Stomach smooth muscle (tissue), 2 donors: ENCODE measurements around the gene BZW2.
"Not testable (repeated sequence)": the region's sequence is repeated elsewhere in the genome, so short reads cannot be mapped to it uniquely, and the experiment has no call there.

ENCODE experiments used
- H3K27ac ChIP-seq: one replicate; pipeline ENCODE4 v1.7.0; 2013; ENCODE audit warnings: mild to moderate bottlenecking, low read length, inconsistent platforms
- H3K27me3 ChIP-seq, 2 donors: one replicate each; pipeline ENCODE4 v1.7.0; 2013; ENCODE audit warnings: low read length in 2 of 2; ENCODE audit not compliant: insufficient read depth in 2 of 2, control insufficient read depth in 1 of 2
- H3K36me3 ChIP-seq, 2 donors: one replicate each; pipeline ENCODE4 v1.7.0; 2013; ENCODE audit warnings: low read length in 2 of 2; ENCODE audit not compliant: control insufficient read depth in 2 of 2, insufficient read depth in 2 of 2
- H3K4me1 ChIP-seq: one replicate; pipeline ENCODE4 v1.7.0; 2013; ENCODE audit warnings: low read length; ENCODE audit not compliant: control insufficient read depth, insufficient read depth
- H3K4me3 ChIP-seq, 2 donors: one replicate each; pipeline ENCODE4 v1.7.0; 2013; ENCODE audit warnings: low read length in 2 of 2
- H3K9ac ChIP-seq, 2 donors: one replicate each; pipeline ENCODE4 v1.7.0; 2013; ENCODE audit warnings: low read length in 2 of 2, mild to moderate bottlenecking in 1 of 2
- H3K9me3 ChIP-seq, 2 donors: one replicate each; pipeline ENCODE4 v1.7.0; 2013; ENCODE audit warnings: low read length in 2 of 2; ENCODE audit not compliant: control insufficient read depth in 2 of 2
- donor health status: healthy.
- donor health status: Pancreatic carcinoma.

Gene BZW2

DNA sequence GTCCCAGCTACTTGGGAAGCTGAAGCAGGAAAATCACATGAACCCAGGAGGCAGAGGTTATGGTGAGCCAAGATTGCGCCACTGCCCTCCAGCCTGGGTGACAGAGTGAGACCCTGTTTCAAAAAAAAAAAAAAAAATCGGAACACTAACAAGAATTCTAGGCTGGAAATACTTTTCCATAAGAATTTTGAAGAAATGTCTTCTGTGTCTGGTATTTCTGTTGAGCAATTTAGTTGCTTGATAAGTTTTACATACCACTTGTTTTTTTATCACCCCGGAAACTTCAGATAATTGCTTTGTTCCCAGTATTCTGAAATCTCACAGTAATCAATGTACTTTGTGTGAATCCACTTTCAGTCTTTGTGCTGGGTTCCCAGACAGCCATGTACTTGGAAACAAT, 25.8 kb downstream of the BZW2 start:
- Histone ChIP-seq H3K4me3 (no peak overlapping the region), H3K9me3 (no peaks in the 10 kb centered on the region), H3K27ac (no peak overlapping the region), H3K27me3 (no peaks in the 10 kb centered on the region), H3K9ac (no peak overlapping the region), H3K4me1 (no peaks in the 10 kb centered on the region), H3K36me3 (peaks cover 5 to 6% of the 10 kb centered on the region in 2 donors)

DNA sequence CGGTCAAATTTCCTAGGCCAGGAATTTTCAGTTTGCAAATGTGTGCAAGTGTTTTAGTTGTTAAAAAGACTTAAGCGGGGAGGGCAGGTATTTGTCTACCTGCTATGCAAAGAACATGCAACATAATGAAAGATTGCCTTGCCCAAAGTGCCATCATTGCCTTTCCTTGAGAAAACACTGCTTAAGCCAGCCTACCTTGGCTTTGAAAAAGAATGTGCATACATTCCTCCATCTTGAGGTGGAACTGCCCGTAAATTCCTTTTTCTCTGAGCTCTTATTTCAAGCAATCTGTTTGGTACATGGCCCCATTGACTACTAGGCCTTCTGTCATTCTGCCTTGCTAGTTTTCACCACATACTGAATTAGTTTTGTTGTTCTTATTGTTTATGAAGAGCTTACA, 29.3 kb downstream of the BZW2 start:
- no peak overlapping the region for H3K27ac ChIP-seq
- no peaks in the 10 kb centered on the region for H3K4me1 ChIP-seq
- H3K4me3 ChIP-seq: no peak overlapping the region
- no peak overlapping the region for H3K9ac ChIP-seq
- H3K36me3 ChIP-seq: peaks cover 5 to 6% of the 10 kb centered on the region in 2 donors
- no peaks in the 10 kb centered on the region for H3K9me3 ChIP-seq
- no peaks in the 10 kb centered on the region for H3K27me3 ChIP-seq

DNA sequence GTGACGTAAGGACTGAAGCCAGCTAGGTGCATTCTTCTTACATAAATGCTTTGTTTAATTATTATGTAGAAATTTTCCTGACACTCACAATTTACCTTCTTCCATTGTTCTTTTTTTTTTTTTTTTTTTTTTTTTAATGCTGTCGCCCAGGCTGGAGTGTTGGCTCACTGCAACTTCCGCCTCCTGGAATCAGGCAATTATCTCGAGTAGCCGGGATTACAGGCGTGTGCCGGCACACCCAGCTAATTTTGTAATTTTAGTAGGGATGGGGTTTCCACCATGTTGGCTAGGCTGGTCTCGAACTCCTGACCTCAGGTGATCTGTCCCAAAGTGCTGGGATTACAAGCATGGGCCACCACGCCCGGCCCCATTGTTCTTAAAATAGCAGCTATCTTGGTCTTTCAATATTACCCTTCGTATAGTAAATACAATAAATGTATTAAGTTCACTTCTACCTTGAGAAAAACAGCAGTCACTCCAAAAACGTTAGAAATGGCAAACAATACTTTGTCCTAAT, 32.1 kb downstream of the BZW2 start:
- Histone ChIP-seq H3K4me3 (no peak overlapping the region), H3K27me3 (no peaks in the 10 kb centered on the region), H3K27ac (no peak overlapping the region), H3K4me1 (no peaks in the 10 kb centered on the region), H3K36me3 (peaks cover 8 to 17% of the 10 kb centered on the region in 2 donors), H3K9ac (no peak overlapping the region), H3K9me3 (no peaks in the 10 kb centered on the region)

DNA sequence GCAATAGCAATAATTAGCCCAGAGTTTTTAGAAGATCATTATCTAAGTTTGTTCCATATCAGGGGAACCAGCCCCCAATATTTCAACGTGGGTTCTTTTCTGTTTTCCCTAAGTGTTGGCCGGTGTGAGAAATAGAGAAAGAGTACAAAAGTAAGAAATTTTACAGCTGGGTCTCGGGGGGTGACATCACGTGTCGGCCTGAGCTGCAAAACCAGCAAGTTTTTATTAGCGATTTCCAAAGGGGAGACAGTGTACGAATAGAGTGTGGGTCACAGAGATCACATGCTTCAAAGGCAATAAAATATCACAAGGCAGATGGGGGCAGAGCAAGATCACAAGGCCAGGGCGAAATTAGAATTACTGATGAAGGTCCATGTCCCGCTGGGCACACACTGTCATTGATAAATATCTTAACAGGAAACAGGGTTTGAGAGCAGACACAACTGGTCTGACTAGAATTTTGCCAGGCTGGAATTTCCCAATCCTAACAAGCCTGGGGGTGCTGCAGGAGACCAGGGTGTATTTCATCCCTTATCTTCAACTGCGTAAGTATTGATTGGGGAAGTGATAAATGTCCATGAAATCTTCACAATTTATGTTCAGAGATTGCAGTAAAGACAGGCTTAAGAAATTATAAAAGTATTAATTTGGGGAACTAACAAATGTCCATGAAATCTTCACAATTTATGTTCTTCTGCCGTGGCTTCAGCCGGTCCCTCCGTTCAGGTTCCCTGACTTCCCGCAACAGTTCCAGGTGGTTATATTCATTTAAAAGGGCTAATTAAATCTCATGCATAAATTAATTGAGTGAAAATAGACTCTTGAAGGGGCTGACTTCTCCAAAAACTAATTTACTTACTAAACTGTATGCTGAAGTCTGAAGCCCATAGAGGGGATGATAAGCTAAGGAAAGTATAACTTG, 32.9 kb downstream of the BZW2 start:
- H3K4me1 ChIP-seq, H3K27me3 ChIP-seq, H3K27ac ChIP-seq, H3K9me3 ChIP-seq, H3K4me3 ChIP-seq, H3K9ac ChIP-seq: not testable (repeated sequence)
- H3K36me3 ChIP-seq: peaks cover 11 to 17% of the 10 kb centered on the region in 2 donors

DNA sequence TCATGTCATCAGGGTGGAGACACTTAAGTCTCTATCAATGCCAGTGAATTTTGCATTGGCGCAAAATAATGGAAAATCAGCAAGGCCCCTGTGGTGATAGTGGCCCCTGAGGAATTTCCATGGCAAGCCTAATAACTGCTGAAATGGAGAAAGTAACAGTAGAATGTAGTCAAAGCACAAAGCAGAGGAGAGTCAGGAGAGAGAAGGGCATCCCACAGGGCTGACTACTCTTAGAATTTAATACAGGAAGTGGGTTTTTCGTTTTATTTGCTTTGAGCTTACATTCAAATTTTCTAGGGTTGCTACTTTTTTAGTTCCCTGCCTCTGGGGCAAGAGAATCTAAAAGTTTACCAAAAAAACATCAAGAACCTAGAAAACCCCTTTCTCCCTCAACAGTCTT, 39.0 kb downstream of the BZW2 start:
- no peak overlapping the region for H3K27ac ChIP-seq
- H3K36me3 ChIP-seq: peaks cover 9 to 15% of the 10 kb centered on the region in 2 donors
- H3K27me3 ChIP-seq: no peaks in the 10 kb centered on the region
- no peak overlapping the region for H3K4me3 ChIP-seq
- no peaks in the 10 kb centered on the region for H3K4me1 ChIP-seq
- no peaks in the 10 kb centered on the region for H3K9me3 ChIP-seq
- no peak overlapping the region for H3K9ac ChIP-seq

DNA sequence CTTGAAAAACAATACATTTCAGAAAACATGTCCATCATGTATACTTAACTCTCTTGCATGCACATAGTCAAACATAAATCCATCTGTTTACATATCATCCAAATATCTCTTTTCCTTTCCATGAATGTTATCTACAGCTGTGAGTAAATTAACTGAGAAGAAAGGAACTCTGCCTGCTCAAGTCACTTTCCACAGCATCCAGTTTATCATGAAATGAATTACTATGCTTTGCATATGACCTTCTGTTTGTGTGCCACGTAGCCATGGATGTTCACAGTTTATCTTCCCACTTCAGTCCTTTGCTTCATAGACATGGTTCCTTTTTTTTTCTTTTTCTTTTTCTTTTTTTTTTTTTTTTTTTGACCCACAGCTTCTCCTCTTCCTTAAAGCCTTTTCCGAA, 39.6 kb downstream of the BZW2 start:
- no peaks in the 10 kb centered on the region for H3K9me3 ChIP-seq
- H3K4me1 ChIP-seq: no peaks in the 10 kb centered on the region
- H3K4me3 ChIP-seq: no peak overlapping the region
- no peaks in the 10 kb centered on the region for H3K27me3 ChIP-seq
- no peak overlapping the region for H3K27ac ChIP-seq
- peaks cover 9 to 15% of the 10 kb centered on the region in 2 donors for H3K36me3 ChIP-seq
- no peak overlapping the region for H3K9ac ChIP-seq

DNA sequence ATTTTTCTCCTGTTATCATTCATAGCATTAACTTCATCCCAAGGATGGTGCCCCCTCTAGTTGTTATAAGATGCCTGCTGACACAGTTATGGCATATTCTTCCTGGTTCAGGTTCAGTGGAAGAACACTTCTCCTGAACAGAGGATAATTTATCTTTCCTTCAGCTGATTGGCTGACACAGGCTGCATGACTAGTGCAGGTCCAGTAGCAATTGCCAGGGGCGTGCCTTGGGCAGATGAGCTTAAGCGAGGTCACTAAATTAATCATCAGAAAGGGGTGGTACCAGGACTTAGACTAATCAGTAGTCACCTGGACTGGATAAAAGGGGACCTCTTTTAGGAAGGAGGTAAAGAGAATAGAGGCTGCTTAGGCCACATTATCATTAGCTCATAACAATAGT, 42.3 kb downstream of the BZW2 start:
- no peaks in the 10 kb centered on the region for H3K27me3 ChIP-seq
- H3K4me3 ChIP-seq: no peak overlapping the region
- peaks cover 7 to 11% of the 10 kb centered on the region in 2 donors for H3K36me3 ChIP-seq
- H3K9me3 ChIP-seq: no peaks in the 10 kb centered on the region
- no peaks in the 10 kb centered on the region for H3K4me1 ChIP-seq
- H3K27ac ChIP-seq: no peak overlapping the region
- H3K9ac ChIP-seq: no peak overlapping the region

DNA sequence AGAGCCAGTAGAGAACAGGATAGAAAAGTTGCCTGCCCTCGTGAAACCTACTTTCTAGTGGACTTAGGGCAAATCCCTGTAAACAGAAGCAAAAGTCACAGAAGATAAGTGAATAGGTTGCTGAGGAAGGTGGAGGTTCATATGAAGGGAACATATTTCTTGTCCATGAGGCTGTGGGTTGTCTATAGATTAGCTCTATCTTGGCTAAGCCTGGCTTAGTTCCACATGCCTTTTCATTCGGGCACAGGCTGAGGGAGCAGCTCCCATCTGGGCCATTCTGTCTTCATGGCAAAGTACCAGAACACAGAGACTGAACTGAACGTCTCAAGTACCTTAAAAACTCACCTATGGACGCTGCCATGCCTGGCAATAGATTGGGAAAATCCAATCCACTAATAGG, 45.3 kb downstream of the BZW2 start:
- H3K27me3 ChIP-seq: no peaks in the 10 kb centered on the region
- no peaks in the 10 kb centered on the region for H3K9me3 ChIP-seq
- no peak overlapping the region for H3K27ac ChIP-seq
- H3K9ac ChIP-seq: no peak overlapping the region
- H3K36me3 ChIP-seq: peaks cover 9 to 11% of the 10 kb centered on the region in 2 donors
- H3K4me1 ChIP-seq: no peaks in the 10 kb centered on the region
- H3K4me3 ChIP-seq: no peak overlapping the region

DNA sequence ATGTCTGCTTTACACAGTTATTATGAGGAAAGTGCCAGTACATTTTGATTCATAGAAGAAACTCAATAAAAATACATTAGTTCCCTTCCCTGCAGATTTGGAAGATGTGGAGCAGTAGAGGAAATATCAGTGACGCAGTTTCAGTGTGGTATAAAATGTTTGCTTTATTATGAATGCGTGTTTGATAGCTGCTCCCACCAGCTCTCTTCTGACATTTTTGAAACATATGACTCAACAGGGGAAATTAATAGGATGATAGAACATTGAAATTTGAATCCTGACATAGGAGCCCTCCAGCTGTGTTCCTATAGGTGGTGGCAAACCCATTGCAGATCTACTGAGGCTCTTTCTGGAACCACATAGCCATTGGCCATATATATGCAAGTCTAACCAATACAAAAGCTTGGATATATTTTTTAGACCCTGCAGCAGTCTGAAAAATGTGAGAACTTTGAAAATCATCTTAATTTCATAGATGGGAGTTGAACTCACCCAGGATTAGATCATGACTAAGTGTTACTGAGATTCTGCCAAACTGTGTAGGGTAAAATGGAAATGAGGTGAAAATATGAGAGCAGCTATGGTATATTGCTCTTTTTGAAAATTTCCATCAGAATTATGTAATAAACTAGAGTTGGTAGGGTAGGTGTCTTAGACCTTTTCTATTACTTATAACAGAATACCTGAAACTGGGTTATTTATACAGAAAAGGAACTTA, 47.8 kb downstream of the BZW2 start:
- H3K27ac ChIP-seq: no peak overlapping the region
- no peaks in the 10 kb centered on the region for H3K27me3 ChIP-seq
- peaks cover 17 to 29% of the 10 kb centered on the region in 2 donors for H3K36me3 ChIP-seq

DNA sequence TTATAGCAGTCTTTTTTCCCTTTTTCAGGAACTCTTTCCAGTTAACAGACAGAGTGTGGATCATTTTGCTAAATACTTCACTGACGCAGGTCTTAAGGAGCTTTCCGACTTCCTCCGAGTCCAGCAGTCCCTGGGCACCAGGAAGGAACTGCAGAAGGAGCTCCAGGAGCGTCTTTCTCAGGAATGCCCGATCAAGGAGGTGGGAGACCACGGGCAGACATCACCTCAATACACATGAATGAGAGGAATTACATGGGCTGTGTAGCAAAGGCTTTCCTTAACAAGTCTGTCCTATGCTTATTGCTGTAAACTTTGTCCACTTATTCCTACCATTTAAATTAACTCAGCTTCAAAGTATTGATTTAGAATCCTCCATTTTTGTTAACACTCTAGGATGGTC, 48.8 kb downstream of the BZW2 start:
- no peaks in the 10 kb centered on the region for H3K4me1 ChIP-seq
- H3K9me3 ChIP-seq: no peaks in the 10 kb centered on the region
- H3K4me3 ChIP-seq: no peak overlapping the region
- no peak overlapping the region for H3K9ac ChIP-seq
- H3K27ac ChIP-seq: no peak overlapping the region
- no peaks in the 10 kb centered on the region for H3K27me3 ChIP-seq
- peaks cover 18 to 36% of the 10 kb centered on the region in 2 donors for H3K36me3 ChIP-seq

More for the DNA sequence above, 47.8 kb downstream of the BZW2 start:
- no peak overlapping the region for H3K4me3 ChIP-seq
- H3K9me3 ChIP-seq: no peaks in the 10 kb centered on the region
- no peak overlapping the region for H3K9ac ChIP-seq
- H3K4me1 ChIP-seq: no peaks in the 10 kb centered on the region
